Astrocyte of the cerebellum (primary cell): ENCODE results near the gene ALOXE3.
"Not testable (repeated sequence)": the region's sequence is repeated elsewhere in the genome, so short reads cannot be mapped to it uniquely, and the experiment has no call there.

Experiments
- DNase-seq: peaks from one replicate; pipeline ENCODE4 v3.0.0-alpha.2; 2011; ENCODE audit warnings: low read depth
- H3K4me3 ChIP-seq: 2 replicates; pipeline ENCODE4 v1.5.1; 2011; ENCODE audit warnings: mild to moderate bottlenecking, low read depth, low read length, moderate library complexity
- in situ Hi-C: cut with HindIII; loops from 2 replicates; pipeline ENCODE4 v1.10.0; 2017; ENCODE audit warnings: low sequenced_read_pairs
- TF ChIP-seq, protein P1 (sequence below): IDR thresholded peaks from 2 replicates; pipeline ENCODE4 v1.5.1; 2012; ENCODE audit warnings: low read length, low read depth, moderate library complexity, mild to moderate bottlenecking; ENCODE audit errors: missing control alignments

ALOXE3 gene

DNA sequence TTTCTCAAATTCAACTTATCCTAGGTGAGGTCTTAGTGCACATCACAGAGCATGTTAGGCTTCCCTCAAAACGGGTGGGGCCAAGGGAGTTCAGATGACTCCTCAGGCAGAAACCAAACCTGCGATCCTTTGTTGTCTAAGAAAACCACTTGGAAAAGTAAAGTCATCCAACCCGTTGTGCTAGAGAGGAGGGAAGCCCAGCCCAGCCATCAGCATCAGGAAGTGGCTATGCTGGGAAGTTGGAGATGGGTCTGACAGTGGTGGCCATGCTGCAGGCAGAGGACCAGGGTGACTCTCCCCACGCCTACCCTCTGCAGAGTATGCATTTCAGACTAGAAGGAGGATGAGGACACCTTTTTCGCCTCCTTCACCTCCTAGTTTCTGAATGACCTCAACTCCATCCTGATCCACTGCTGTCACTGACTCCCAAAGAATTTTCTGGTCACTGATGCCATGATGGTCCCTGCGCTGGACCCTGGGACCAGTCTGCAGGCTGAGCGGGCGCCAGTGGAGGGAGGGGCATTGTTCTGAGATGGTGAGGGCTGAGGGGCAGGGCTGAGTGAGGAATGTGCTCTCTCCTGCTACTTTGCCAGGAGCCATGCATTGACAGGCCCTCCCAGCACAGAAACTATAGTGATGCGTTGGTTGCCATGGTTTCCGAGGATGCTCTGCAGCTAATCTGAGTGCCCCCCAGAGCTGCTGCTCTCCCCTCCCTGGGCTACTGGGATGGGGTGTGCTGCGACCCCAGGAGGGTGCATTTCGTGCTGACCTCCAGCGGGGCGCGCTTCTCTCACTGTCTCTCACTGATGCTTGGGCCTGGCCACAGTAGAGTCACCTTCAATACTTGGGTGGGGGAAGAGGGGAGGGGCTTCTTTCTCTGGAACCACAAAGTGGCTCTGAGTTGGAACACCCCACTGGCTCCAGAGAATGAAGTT lies 51.2 kb downstream of the ALOXE3 start:
- no peak for DNase-seq
- H3K4me3 ChIP-seq, result no peak overlapping the region
- in situ Hi-C loops, result no loop called here
- TF ChIP-seq, protein P1, sequence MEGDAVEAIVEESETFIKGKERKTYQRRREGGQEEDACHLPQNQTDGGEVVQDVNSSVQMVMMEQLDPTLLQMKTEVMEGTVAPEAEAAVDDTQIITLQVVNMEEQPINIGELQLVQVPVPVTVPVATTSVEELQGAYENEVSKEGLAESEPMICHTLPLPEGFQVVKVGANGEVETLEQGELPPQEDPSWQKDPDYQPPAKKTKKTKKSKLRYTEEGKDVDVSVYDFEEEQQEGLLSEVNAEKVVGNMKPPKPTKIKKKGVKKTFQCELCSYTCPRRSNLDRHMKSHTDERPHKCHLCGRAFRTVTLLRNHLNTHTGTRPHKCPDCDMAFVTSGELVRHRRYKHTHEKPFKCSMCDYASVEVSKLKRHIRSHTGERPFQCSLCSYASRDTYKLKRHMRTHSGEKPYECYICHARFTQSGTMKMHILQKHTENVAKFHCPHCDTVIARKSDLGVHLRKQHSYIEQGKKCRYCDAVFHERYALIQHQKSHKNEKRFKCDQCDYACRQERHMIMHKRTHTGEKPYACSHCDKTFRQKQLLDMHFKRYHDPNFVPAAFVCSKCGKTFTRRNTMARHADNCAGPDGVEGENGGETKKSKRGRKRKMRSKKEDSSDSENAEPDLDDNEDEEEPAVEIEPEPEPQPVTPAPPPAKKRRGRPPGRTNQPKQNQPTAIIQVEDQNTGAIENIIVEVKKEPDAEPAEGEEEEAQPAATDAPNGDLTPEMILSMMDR, result no peak

DNA sequence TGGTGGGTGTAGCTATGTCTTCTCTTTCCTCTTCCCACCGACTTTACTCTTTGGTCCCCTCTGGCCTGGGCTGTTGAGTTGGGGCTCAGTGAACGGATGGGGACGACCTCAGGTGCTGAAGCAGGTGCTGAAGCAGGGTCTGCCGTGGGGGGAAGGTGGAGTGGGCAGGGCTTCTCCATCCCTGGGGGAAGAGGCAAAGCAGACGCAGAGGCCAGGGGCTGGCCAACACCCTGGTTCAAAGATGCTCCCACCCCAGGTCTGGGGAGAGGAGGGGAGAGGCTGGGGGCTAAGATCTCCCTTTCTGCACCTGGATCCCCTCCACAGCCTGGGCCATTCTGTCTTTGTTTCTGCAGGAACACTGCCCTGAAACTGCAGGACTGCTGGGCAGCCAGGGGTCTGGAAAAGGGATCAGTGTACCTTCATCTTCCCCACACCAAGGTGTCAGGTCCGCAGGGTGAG lies 53.7 kb downstream of the ALOXE3 start:
- DNase-seq, result no peak
- in situ Hi-C loops, result no loop called here
- no peak overlapping the region for H3K4me3 ChIP-seq
- TF ChIP-seq, protein P1, result no peak

DNA sequence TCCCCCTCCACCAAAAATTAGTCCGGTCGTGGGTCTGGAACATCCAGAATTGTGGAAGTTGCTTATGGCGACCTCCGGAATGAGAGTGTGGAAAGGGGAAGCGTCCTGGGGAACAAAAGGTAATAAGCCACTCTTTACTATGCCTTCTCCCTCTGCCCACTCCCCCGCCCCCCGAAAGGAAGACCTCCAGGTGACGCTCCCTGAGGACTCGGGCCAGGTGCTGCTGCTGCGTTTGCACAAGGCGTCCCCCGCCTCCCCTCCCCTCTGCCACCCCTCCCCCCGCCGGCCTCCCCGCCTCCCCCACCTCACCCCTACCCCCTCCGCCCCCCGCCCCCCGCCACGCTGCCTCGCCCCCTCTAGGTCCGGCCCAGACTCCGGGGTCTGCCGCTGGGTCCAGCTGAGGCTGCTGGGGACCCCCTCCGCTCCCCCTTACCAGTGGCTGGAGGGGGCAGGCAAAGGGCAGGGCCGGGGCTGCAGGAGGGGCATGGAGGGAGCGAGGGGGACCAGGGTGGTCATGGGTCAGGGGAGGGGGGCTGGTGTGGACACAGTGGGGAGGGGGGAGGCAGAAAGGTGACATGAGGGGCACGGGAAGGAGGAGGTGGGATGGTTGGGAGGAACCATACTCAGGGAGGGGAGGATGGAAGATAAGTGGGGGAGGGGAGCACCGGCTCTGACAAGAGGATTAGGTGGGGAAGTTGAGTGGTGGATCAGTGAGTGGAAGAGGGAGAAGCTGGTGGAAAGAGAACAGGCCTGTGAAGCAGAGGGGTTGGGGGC lies 54.4 kb downstream of the ALOXE3 start:
- DNase-seq, result no peak
- no peak overlapping the region for H3K4me3 ChIP-seq
- in situ Hi-C loops, result no loop called here
- TF ChIP-seq, protein P1, result no peak

DNA sequence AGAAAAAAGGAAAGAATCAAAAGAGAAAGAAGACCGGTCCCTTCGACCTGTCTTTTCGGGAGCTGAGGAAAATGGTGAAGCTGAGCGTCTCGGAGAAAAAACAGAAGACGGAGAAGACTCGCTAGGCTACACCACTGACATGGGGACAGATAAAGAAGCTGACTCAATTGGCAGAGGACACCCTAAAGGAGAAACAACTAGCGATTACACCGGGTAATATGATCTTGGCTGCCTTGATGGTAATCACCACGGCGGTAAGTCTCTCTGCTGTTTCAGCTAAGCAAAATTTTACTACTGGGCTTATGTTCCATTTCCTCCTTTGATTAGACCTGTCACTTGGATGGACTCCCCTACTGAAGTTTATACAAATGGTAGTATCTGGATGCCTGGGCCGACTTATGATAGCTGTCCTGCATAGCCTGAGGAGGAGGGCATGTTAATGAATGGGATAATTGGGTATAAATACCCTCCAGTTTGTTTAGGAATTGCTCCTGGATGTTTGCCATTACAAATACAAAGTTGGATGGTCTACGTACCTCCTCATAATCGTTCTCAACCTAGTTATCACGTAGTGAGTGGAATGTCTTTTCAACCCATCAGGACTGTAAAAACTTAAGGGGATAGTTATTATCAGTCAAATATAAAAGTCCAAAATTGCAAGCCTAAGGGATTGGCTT lies 55.4 kb downstream of the ALOXE3 start:
- DNase-seq, result no peak
- H3K4me3 ChIP-seq, result no peak overlapping the region
- in situ Hi-C loops, result no loop called here
- TF ChIP-seq, protein P1, result no peak

DNA sequence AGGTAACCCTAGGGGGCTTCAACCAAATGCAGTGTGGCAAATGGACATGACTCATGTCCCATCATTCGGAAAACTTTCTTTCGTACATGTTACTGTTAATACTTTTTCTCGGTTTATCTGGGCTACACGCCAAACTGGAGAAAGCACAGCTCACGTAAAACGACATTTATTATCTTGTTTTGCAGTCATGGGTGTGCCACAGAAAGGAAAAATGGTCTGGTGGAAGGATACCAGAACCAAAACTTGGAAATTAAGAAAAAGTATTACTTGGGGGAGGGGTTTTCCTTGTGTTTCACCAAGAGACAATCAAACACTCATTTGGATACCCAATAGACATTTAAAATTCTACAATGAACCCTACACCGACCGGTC lies 55.9 kb downstream of the ALOXE3 start:
- in situ Hi-C loops, result no loop called here
- TF ChIP-seq, protein P1, result no peak
- no peak overlapping the region for H3K4me3 ChIP-seq
- no peak for DNase-seq

DNA sequence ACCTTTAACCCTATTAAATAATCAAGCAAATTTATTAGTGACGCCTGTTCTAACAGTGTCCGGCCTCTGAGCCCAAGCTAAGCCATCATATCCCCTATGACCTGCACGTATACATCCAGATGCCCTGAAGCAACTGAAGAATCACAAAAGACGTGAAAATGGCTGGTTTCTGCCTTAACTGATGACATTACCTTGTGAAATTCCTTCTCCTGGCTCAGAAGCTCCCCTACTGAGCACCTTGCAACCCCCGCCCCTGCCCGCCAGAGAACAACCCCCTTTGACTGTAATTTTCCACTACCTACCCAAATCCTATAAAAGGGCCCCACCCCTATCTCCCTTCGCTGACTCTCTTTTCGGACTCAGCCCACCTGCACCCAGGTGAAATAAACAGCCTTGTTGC lies 56.5 kb downstream of the ALOXE3 start:
- H3K4me3 ChIP-seq, DNase-seq, in situ Hi-C loops: not testable (repeated sequence)
